ENCODE results near the gene ABCG4. TPM values are rescaled to one million over a fixed set of nuclear protein-coding genes. Genes with fewer than 3 reads are reported as not detected.

ABCG4 gene
- total and polyA plus RNA-seq, 9 of the 15 experiments (the other 6 are each of a cell fraction or from before 2014, with no cell fraction given) = 0.03 to 0.11 (median 0.07) TPM; not detected in 4

- peak in 1 of 2 experiments; percentile 19 for TF ChIP-seq AFF1 (IDR thresholded peaks at IDR 0.05; ENCODE audit: low read depth in 1 of 2, partially characterized antibody in 2 of 2)
- TF ChIP-seq PRMT5 (CRISPR knock-in tag; IDR thresholded peaks at IDR 0.05) = no peak
- no peak for TF ChIP-seq ZBTB33 (CRISPR knock-in tag; IDR thresholded peaks at IDR 0.05)
- no peak for TF ChIP-seq TBL1XR1 (IDR thresholded peaks at IDR 0.05; ENCODE audit: low read length in 2 of 2)
- TF ChIP-seq ARID2 (IDR thresholded peaks at IDR 0.05) = no peak
- TF ChIP-seq HOMEZ (CRISPR knock-in tag; IDR thresholded peaks at IDR 0.05) = no peak
- peak; percentile 71 to 80 for TF ChIP-seq NONO (IDR thresholded peaks at IDR 0.05; ENCODE audit: low read depth in 2 of 2, low read length in 1 of 2)
- no peak for TF ChIP-seq NELFE (IDR thresholded peaks at IDR 0.05; ENCODE audit: insufficient read depth, insufficient read length)
- TF ChIP-seq RBM14 (IDR thresholded peaks at IDR 0.05; ENCODE audit: borderline replicate concordance, insufficient read depth, low read depth, low read length) = no peak
- TF ChIP-seq ZNF609 (CRISPR knock-in tag; IDR thresholded peaks at IDR 0.05; ENCODE audit: borderline replicate concordance) = no peak
- no peak for TF ChIP-seq ATF1 (CRISPR knock-in tag; IDR thresholded peaks at IDR 0.05)
- TF ChIP-seq ATF1 (tag; IDR thresholded peaks at IDR 0.05) = 0 out of 2 replicates have a peak, but pooled peaks have one; percentile 17
- no peak for TF ChIP-seq ZNF217 (CRISPR knock-in tag; IDR thresholded peaks at IDR 0.05)
These were observed 57.0 kb downstream of the ABCG4 start, which contains the start of gene CBL (continued) for GRCh38 chr11:119205574-119206510.
